Colonic mucosa (tissue), 4 donors: ENCODE data around the gene HOXA10. TPM values are rescaled to one million over a fixed set of nuclear protein-coding genes. Genes with fewer than 3 reads are reported as not detected.
A peak's percentile ranks its signal among the peaks of the same experiment; 100 is the strongest.

ENCODE experiments used
- DNase-seq: peaks from one replicate; pipeline ENCODE4 v3.0.0-alpha.2; 2020
- H3K27ac ChIP-seq: fragments of 200-600 bp; one replicate; pipeline ENCODE4 v1.8.0; 2021
- H3K27me3 ChIP-seq: fragments of 200-600 bp; one replicate; pipeline ENCODE4 v1.8.0; 2021
- H3K36me3 ChIP-seq: fragments of 200-600 bp; one replicate; pipeline ENCODE4 v1.8.0; 2021
- H3K4me1 ChIP-seq: fragments of 200-600 bp; one replicate; pipeline ENCODE4 v1.8.0; 2021; ENCODE audit warnings: mild to moderate bottlenecking
- H3K4me3 ChIP-seq: fragments of 200-600 bp; one replicate; pipeline ENCODE4 v1.8.0; 2021
- H3K9ac ChIP-seq, 2 donors: one replicate each; pipeline ENCODE4 v1.7.0; 2013; ENCODE audit warnings: control low read depth in 2 of 2, low read depth in 2 of 2, low read length in 2 of 2
- H3K9me3 ChIP-seq: fragments of 200-600 bp; one replicate; pipeline ENCODE4 v1.8.0; 2021
- intact Hi-C: fragments of 100-400 bp; cut with DNase I; formaldehyde crosslinking; loops from one replicate; pipeline ENCODE4 v1.14.1; 2022
- total RNA-seq, 2 donors: library from RNA; stranded (reverse); fragmentation: NEBNext Ultra II Directional in 1 of 2; extraction: Animal tissue kit (Norgen Biotek cat#: 25700) in 1 of 2; gene quantifications; one replicate each; pipeline ENCODE4 v1.2.1, GENCODE V29; 2021
- TF ChIP-seq, protein P1 (sequence below): fragments of 200-600 bp; IDR thresholded peaks from one replicate; pipeline ENCODE4 v1.8.0; 2022; ENCODE audit warnings: antibody characterized with exemption, mild to moderate bottlenecking
- donor health status: healthy.
- donor health status: DM: no; HTN: no; CAD: no.
- donor health status: DM: no; HTN: no; CAD: no.

Gene HOXA10
- total RNA-seq, 2 donors from 2014 or later, result 25.4 to 26.0 TPM

DNA sequence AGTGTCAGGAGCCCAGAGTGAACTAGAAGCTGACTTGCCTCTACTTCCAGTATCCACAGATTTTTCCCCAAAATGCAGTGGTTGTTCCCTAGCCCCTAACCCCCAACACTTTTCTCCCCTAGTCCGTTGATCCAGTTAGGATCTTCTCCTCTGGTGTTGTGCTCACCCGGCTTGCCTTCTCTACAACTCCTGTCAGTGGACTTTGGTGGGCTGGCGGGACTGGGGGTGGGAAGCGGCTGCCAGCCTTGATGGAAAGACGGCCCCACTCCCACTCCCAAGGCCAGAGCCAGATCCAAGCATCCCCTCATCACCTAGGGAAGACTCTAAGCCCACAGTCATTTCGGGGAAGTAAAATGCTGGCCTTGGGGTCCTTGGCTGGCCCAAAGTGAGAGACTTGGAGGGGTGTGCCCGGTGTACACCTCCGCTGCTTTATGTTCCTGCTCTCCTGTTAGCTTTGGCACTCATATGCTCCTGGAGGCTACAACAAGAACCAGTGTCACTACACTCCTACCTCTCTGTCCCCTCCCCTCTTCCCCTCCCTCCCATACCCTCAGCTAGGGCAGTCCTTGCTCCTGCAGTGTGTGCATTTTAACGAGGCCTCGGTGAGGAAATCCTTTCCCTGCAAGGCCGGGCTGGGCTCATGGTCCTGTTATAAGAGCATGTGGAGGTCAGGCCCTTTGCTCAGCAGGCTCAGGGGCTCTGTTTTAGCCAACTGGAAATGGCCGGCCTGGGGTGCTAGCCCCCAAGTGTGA, 930 bp upstream of the HOXA10 start:
- peak overlapping the region; percentile 92 to 98 for H3K9ac ChIP-seq
- no peaks in the 10 kb centered on the region for H3K4me1 ChIP-seq
- no peaks in the 10 kb centered on the region for H3K9me3 ChIP-seq
- peak overlapping the region; percentile 57 for H3K4me3 ChIP-seq
- peak overlapping the region; percentile 94 for H3K27ac ChIP-seq
- H3K36me3 ChIP-seq, result no peaks in the 10 kb centered on the region
- DNase-seq, result peak; percentile 90
- TF ChIP-seq, protein P1, sequence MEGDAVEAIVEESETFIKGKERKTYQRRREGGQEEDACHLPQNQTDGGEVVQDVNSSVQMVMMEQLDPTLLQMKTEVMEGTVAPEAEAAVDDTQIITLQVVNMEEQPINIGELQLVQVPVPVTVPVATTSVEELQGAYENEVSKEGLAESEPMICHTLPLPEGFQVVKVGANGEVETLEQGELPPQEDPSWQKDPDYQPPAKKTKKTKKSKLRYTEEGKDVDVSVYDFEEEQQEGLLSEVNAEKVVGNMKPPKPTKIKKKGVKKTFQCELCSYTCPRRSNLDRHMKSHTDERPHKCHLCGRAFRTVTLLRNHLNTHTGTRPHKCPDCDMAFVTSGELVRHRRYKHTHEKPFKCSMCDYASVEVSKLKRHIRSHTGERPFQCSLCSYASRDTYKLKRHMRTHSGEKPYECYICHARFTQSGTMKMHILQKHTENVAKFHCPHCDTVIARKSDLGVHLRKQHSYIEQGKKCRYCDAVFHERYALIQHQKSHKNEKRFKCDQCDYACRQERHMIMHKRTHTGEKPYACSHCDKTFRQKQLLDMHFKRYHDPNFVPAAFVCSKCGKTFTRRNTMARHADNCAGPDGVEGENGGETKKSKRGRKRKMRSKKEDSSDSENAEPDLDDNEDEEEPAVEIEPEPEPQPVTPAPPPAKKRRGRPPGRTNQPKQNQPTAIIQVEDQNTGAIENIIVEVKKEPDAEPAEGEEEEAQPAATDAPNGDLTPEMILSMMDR, result no peak
- H3K27me3 ChIP-seq, result peaks cover 10% of the 10 kb centered on the region
- intact Hi-C loops, result no loop called here

DNA sequence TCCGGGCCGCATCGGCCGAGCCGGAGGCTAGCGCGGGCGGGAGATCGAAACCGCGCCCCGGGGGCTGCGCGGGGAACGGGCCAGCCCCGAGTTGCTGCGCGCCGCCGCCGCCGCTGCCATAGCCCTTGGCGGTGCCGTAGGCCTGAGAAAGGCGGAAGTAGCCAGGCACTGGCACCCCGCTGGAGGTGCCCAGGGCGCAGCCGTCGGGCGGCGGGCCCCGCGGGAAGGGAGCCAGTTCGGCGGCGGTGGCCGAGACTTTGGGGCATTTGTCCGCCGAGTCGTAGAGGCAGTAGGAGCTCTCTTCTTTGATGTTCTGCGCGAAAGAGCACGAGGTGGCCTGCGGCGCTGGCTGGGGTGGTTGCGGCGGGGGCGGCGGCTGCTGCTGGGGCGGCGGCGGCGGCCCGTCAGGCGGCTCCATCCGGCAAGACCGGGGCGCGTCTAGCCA, 587 bp downstream of the HOXA10 start:
- TF ChIP-seq, protein P1, result no peak
- DNase-seq, result no peak
- intact Hi-C loops, result no loop called here
- Histone ChIP-seq H3K4me3 (peak overlapping the region; percentile 57), H3K4me1 (no peaks in the 10 kb centered on the region), H3K36me3 (no peaks in the 10 kb centered on the region), H3K9me3 (no peaks in the 10 kb centered on the region), H3K27ac (peak overlapping the region; percentile 94), H3K27me3 (peaks cover 10% of the 10 kb centered on the region), H3K9ac (peak overlapping the region; percentile 92 to 98)

DNA sequence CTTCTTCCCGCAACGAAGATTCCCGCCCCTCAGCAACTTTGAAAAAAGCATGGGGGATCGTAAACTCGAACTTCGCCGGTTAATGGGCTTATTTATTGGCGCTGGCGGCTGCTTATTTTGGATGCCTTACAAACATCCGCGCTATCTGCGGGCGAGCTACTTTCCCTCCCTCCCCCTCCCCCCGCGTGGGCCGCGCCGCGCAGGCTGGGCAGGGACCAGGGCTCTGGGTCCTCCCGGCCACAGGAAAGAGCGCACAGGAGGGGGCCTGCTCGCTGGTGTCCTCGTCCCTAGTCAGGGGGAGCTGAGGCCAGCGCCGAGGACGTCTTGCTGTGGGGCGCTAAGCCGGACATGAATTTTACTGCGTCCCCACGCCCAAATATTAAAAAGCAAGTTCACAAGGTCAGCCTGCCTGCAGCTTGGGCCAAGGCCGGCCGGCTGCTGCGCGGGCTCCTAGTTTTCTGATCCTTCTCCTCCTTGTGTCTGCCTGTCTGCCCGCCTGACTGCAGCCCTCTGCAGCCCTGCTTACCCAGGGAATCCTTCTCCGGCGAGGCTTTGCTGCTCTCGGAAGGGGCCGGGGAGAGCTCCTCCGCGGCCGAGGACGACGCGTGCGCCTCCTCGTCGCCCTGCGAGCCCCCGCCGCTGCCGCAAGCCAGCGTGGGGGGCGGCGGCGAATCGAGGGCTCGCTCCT, 1.2 kb downstream of the HOXA10 start:
- H3K36me3 ChIP-seq, result no peaks in the 10 kb centered on the region
- peak overlapping the region; percentile 94 for H3K27ac ChIP-seq
- peak overlapping the region; percentile 92 to 98 for H3K9ac ChIP-seq
- peak overlapping the region; percentile 57 for H3K4me3 ChIP-seq
- H3K9me3 ChIP-seq, result no peaks in the 10 kb centered on the region
- no peaks in the 10 kb centered on the region for H3K4me1 ChIP-seq
- TF ChIP-seq, protein P1, result no peak
- peaks cover 10% of the 10 kb centered on the region for H3K27me3 ChIP-seq
- DNase-seq, result peak; percentile 89
- intact Hi-C loops, result no loop called here

DNA sequence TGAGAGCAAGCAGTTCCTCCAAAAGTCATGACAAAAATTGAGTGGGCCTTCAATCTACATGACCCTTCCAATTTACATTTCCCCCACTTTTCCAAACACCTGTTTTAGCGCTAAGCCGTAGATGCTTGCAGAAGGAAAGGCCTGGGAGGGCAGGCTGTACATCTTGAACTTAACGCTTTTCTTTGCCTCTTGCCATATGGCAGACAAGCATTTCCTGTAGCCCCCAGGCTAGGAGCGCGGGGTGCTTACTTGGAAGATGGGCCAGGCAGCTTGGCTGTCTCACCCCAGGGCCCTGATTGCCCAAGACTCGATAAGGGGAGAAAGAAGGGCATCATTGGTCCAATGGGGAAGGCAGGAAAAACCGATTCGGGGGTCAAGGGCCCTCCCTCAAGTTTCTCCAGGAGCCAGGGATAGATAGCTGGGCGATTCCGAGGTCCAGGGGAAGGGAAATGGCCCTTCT, 1.8 kb downstream of the HOXA10 start:
- H3K27me3 ChIP-seq, result peaks cover 10% of the 10 kb centered on the region
- H3K9me3 ChIP-seq, result no peaks in the 10 kb centered on the region
- no peak for DNase-seq
- peak overlapping the region; percentile 94 for H3K27ac ChIP-seq
- no peaks in the 10 kb centered on the region for H3K36me3 ChIP-seq
- no peaks in the 10 kb centered on the region for H3K4me1 ChIP-seq
- H3K9ac ChIP-seq, result peak overlapping the region; percentile 92 to 98
- peak overlapping the region; percentile 57 for H3K4me3 ChIP-seq
- TF ChIP-seq, protein P1, result no peak
- intact Hi-C loops, result no loop called here

DNA sequence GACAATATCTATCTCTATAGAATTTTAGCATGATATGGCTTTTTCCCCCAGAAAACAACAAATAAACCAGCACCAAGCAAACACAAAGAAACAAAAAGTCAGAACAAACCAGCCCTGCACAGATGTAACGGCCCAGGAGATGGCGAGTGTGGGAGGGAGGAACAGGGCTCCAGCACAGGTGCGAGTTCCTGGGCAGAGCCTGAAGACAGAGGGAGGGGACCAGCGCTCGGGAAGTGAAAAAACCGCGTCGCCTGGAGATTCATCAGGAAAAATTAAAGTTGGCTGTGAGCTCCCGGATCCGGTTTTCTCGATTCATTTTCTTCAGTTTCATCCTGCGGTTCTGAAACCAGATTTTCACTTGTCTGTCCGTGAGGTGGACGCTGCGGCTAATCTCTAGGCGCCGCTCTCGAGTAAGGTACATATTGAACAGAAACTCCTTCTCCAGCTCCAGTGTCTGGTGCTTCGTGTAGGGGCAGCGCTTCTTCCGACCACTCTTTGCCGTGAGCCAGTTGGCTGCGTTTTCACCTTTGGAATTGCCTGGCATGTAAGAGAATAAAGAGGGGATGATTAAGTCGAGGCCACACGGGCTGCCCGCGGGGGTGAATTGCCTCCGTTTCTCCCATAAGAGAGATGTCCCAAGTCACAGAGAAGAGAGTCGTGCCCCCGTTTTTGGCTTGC, 2.3 kb downstream of the HOXA10 start:
- no peaks in the 10 kb centered on the region for H3K36me3 ChIP-seq
- H3K4me3 ChIP-seq, result peak overlapping the region; percentile 57
- peak overlapping the region; percentile 94 for H3K27ac ChIP-seq
- H3K9ac ChIP-seq, result peak overlapping the region; percentile 92 to 98
- TF ChIP-seq, protein P1, result no peak
- H3K4me1 ChIP-seq, result no peaks in the 10 kb centered on the region
- H3K27me3 ChIP-seq, result peaks cover 10% of the 10 kb centered on the region
- DNase-seq, result no peak
- H3K9me3 ChIP-seq, result no peaks in the 10 kb centered on the region
- intact Hi-C loops, result no loop called here
